ENCODE data around the gene MAEA.

DNA sequence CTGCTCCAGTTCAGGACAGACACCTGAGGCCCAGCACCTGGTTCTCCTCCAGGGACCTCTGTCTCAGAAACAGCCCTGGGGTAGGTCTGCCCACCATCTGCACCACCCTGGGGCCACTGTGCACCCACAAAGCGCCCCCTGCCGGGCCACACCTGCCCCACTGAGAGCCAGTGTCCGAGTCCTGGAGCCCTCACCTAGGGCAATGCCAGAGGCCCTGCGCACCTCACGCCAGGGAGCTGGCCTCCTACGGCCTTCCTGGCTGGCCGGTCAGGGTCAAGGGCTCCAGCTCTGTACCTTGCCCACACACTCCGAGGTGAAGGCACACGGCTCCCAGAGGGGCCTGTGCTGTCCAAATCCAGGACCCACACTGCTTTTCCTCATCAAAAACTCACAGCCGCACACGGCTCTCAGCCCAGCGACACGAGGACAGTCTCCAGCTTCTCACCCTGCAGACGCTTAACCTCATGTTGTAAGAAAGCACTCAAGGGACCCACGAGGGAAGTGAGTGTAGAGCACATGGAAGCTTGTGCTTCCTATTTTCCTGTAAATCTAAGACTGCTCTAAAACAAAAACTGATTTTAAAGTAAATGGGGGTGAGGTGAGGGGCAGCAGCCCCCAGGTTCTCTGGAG lies 46.1 kb upstream of the MAEA start:
- TF ChIP-seq GATA2 (IDR thresholded peaks at IDR 0.05; ENCODE audit: low read depth, low read length) (no peak), GATA3 (IDR thresholded peaks at IDR 0.05; ENCODE audit: low read depth, low read length) (no peak)
